TTC549 (cell line): ENCODE results near the gene UBXN6.

Experiments
- FAIRE-seq: peaks from 2 replicates; lab custom pipeline; 2012; peaks lifted over from hg19 to GRCh38; lab: Jason Lieb, UNC

The UBXN6 gene

GRCh38 chr19:4493104-4493928 lies 35.7 kb upstream of the UBXN6 start:
- FAIRE-seq: no peak

- FAIRE-seq: no peak
These were observed 34.9 kb upstream of the UBXN6 start for GRCh38 chr19:4492337-4493103.

GRCh38 chr19:4491446-4491845 lies 33.9 kb upstream of the UBXN6 start:
- no peak for FAIRE-seq

GRCh38 chr19:4488496-4488895 lies 30.9 kb upstream of the UBXN6 start:
- FAIRE-seq: no peak

GRCh38 chr19:4487572-4487971 lies 30.0 kb upstream of the UBXN6 start:
- no peak for FAIRE-seq

- no peak for FAIRE-seq
These were observed 25.8 kb upstream of the UBXN6 start for GRCh38 chr19:4483385-4483784.

- FAIRE-seq: no peak
These were observed 25.2 kb upstream of the UBXN6 start for GRCh38 chr19:4482721-4483364.

- no peak for FAIRE-seq
These were observed 19.6 kb upstream of the UBXN6 start for GRCh38 chr19:4477034-4477801.

GRCh38 chr19:4474514-4475022 lies 17.0 kb upstream of the UBXN6 start:
- FAIRE-seq: no peak

- FAIRE-seq: no peak
These were observed 16.3 kb upstream of the UBXN6 start for GRCh38 chr19:4473763-4474513.

GRCh38 chr19:4473011-4473762 lies 15.6 kb upstream of the UBXN6 start:
- no peak for FAIRE-seq

GRCh38 chr19:4472174-4472974 lies 14.8 kb upstream of the UBXN6 start, which contains the start of gene HDGFL2:
TSS of gene HDGFL2 (plus strand) at chr19:4472297. CDS start at chr19:4472351, 54 bp downstream.
- FAIRE-seq: no peak

- FAIRE-seq: peak; percentile 99
These were observed 14.0 kb upstream of the UBXN6 start for GRCh38 chr19:4471403-4472173.

GRCh38 chr19:4467835-4468234 lies 10.2 kb upstream of the UBXN6 start:
- no peak for FAIRE-seq

- FAIRE-seq: no peak
These were observed 7.4 kb upstream of the UBXN6 start for GRCh38 chr19:4464815-4465581.

- FAIRE-seq: no peak
These were observed 546 bp downstream of the UBXN6 start for GRCh38 chr19:4456843-4457653.

GRCh38 chr19:4456476-4456842 lies 1.1 kb downstream of the UBXN6 start:
- FAIRE-seq: no peak
